NCI-H2227 (cell line): ENCODE measurements around the gene WIF1.

Experiments
- DNase-seq: peaks from one replicate; lab custom pipeline; 2025; ENCODE audit not compliant: unreplicated experiment; lab: John Stamatoyannopoulos, UW

Gene WIF1, protein sequence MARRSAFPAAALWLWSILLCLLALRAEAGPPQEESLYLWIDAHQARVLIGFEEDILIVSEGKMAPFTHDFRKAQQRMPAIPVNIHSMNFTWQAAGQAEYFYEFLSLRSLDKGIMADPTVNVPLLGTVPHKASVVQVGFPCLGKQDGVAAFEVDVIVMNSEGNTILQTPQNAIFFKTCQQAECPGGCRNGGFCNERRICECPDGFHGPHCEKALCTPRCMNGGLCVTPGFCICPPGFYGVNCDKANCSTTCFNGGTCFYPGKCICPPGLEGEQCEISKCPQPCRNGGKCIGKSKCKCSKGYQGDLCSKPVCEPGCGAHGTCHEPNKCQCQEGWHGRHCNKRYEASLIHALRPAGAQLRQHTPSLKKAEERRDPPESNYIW

DNA sequence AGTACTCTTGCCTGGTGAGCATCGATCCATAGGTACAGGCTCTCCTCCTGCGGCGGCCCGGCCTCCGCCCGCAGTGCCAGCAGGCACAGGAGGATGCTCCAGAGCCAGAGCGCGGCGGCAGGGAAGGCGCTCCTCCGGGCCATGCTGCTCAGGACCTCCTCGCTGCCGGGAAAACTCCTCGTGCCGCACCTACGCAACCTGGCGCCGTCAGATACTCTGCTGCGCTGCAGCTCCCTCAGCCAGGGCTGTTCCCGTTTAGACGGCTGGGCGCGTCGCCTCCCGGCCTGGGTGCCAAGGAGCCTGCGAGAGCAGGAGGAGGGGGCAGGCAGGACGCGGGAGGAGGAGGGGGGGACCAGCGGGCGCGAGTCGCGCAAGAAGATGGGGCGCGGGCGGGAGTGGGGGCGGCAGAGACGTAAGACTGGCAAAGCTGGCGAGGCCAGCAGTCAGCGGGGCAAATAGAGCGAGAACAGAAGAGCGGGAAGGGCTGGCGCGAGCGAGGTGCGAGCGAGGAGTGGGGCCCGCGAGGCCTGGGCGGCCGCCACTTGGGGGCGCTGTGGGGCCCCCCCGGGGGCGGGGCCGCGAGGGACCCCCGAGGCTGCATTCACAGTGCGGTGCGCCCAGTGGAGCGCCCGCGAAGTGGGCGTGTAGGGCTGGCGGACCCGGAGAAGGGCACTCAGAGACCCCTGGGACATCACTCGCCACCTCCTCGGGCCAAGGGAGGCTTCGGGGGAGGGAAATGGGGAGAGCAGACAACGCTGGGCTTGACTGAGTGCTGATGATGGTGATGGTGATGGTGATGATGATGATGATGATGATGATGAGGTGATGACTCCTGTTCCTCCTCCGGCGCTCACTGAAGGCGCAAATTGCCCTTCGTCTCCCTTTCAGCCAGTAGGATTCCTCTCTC, at the start of gene WIF1:
Gene WIF1, minus strand, starts transcription at position 257 of the 907 bp plus-strand sequence. Its CDS starts 114 bp downstream, at position 143.
- peak; percentile 65 for DNase-seq

- DNase-seq: peak; percentile 60
These were observed 49.2 kb upstream of the WIF1 start for GRCh38 chr12:65170209-65170881.

DNA sequence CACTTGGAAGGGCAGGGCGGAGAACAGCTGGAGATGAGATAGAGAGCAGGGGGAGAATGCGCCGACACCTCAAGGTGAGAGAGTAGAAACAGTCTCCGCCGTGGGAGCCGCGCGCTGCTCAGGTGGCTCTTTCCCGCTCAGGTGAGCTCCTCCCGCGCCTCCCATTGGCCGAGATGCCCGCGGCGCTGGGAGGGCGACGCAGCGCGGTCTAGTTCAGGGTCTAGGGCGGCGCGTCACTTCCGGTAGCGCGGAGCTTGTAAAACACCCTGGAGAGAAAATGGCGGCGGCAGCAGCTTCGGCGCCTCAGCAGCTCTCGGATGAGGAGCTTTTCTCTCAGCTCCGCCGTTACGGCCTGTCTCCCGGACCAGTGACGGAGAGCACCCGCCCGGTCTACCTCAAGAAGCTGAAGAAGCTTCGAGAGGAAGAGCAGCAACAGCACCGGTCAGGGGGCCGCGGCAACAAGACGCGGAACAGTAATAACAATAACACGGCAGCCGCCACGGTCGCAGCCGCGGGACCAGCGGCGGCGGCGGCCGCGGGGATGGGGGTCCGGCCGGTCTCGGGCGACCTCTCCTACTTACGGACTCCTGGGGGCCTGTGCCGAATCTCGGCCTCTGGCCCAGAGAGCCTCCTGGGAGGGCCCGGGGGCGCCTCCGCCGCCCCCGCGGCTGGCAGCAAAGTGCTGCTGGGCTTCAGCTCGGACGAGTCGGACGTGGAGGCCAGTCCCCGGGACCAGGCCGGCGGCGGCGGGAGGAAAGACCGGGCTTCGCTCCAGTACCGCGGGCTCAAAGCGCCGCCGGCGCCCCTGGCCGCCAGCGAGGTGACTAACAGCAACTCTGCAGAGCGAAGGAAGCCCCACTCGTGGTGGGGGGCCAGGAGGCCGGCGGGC, 48.5 kb upstream of the WIF1 start, which contains the start of gene LEMD3:
Gene LEMD3, plus strand, starts transcription at position 264 of the 889 bp plus-strand sequence. Its CDS starts 14 bp downstream, at position 278.
- DNase-seq: peak; percentile 96

GRCh38 chr12:65168681-65169319, 47.7 kb upstream of the WIF1 start:
- no peak for DNase-seq

DNA sequence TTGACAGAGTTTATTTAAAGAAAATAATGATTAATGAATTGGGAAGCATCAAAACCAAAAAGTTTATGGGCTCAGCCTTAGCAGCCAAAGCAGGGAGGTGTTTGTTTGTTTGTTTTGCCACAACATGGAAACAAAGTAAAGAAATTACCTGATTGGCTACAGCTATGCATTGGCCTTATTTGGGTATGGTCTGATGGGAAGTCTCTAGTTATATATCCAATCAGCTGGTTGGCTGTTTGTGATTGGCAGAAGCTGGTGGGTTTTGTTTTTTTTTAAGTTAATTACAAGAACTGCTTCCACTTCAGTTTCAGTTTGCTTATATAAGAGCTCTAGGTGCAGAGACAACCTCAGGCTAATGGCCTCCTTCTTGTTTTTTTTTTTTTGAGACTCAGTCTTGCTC, 43.7 kb upstream of the WIF1 start:
- no peak for DNase-seq

- no peak for DNase-seq
These were observed 43.1 kb upstream of the WIF1 start for GRCh38 chr12:65164244-65164643.

GRCh38 chr12:65162609-65163008, 41.5 kb upstream of the WIF1 start:
- DNase-seq: no peak

GRCh38 chr12:65157091-65157490, 36.0 kb upstream of the WIF1 start:
- DNase-seq: no peak

DNA sequence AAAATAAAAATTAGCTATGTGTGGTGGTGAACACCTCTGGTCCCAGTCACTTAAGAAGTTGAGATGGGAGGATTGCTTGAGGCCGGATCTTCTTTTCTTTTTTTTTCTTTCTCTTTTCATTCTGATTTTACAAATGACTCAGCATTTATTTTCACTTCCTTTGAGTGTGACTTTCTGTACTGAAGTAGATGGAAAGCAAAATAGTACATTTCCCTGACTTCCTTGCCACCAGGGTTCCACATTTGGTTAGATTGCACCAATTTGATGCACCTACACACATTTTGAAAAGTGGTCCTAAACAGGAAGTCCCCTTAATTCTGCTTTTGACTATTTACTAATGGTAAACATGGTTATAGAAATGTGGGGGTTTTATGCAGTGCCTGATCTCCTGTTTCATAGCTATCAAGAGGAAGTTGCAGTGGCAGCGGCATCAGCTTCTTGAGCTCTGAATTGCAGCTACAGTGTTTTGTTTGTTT, 35.3 kb upstream of the WIF1 start:
- DNase-seq: no peak

DNA sequence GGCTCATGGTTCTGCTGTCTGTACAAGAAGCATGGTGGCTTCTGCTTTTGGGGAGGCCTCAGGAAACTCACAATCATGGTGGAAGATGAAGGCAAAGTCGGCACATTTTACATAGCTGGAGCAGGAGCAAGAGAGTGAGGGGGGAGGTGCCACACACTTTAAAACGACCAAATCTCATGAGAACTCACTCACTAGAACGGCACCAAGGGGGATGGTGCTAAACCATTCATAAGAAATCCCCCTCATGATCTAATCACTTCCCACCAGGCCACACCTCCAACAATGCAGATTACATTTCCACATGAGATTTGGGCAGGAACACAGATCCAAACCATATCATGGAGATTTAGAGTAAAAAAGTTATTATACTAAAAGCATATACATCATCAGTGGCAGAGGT, 34.7 kb upstream of the WIF1 start:
- no peak for DNase-seq

- DNase-seq: no peak
These were observed 31.5 kb upstream of the WIF1 start for GRCh38 chr12:65152596-65152995.

DNA sequence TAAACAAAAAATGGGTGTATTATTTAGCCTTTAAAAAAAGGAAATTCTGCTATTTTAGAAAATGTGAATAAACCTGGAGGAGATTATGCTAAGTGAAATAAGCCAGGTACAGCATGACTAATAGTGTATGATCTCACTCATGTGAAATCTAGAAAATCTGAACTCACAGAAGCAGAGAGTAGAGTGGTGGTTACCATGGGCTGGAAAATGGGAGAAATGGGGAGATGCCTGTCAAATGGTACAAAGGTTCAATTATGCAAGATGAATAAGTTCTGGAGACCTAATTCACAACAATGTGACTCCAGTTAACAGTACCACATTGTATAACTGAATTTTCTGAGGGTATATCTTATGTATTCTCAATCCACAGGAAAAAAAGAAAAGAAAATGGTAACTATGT, 30.9 kb upstream of the WIF1 start:
- no peak for DNase-seq

DNA sequence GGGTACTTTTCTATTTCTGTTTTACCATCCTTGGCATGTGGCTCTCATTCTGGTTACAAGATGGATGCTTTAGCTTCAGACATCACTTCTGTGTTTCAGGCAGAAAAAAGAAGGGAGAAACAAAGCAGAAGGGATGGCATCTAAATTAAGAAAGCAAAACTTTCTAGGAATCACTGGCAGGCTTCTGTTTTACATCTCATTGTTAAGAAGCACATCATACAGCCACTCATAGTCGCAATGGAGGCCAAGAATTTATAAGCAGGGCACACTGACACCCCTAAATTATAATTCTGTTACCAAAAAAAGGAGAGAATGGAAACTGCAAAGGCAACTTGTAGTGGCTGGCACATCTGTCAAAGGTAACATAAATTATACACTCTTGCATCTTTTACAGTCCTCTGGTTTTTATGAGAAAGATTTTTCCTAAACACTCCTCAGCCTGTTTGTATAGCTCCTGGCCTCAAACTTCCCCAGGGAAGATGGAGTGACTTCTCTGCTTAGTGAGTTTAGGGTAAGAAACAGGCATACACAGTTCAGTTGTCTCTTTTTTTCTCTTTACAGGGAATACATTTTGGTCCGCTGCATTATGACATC, 26.3 kb upstream of the WIF1 start:
- DNase-seq: no peak

DNA sequence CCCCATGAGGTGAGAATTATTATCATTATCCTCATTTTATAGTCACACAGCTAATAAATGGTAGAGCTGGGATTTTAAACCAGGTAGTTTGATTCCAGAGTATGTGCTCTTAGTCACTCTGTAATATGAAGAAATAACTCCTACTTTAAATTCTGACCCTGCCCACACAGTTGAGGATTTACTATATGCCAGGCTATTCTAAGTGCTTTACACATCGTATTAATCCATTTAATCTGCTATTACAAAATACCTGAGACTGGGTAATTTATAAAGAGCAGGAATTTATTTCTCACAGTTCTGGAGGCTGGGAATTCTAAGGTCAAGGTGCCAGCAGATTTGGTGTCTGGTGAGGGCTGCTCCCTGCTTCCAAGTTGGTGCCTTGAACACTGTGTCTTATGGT, 19.6 kb upstream of the WIF1 start:
- DNase-seq: no peak

GRCh38 chr12:65139389-65139788, 18.3 kb upstream of the WIF1 start:
- no peak for DNase-seq

- no peak for DNase-seq
These were observed 12.8 kb upstream of the WIF1 start for GRCh38 chr12:65133879-65134278.

DNA sequence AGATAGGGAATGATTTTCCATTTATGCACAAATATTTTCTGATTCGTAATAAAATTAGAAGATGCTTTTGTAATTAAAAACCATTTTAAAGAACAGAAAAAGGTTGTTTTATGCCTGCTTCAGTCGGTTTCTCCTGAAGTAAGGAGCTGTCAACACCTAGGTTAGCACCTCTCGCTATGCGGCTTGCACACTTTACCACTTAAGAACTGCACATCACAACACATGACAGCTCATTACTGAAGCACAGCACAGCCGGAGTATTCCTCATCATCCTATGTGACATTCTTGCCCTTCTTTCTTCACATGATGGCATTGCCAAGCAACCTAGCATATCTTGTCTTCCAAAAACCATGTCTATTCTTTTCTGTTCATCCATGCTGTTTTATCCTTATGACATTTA, 5.4 kb upstream of the WIF1 start:
- no peak for DNase-seq

GRCh38 chr12:65125975-65126374, 4.9 kb upstream of the WIF1 start:
- DNase-seq: no peak

GRCh38 chr12:65125247-65125646, 4.1 kb upstream of the WIF1 start:
- no peak for DNase-seq
